HepG2 (cell line): ENCODE measurements around the gene COQ8B. TPM values are rescaled to one million over a fixed set of nuclear protein-coding genes. Genes with fewer than 3 reads are reported as not detected.

Experiments used
- ATAC-seq: fragments of 200-7000 bp; cut with Tn5 transposase; 3 replicates; pipeline ENCODE4 v1.9.1; 2020; ENCODE audit warnings: mild to moderate bottlenecking, moderate library complexity
- BruUV-seq: library from RNA; stranded (reverse); fragments of 400-500 nt; replicated peaks from 2 replicates; lab custom pipeline; 2021; lab: Mats Ljungman, UMichigan
- CTCF ChIA-PET: fragments of 300-600 bp; formaldehyde crosslinking; extraction: SDS; loops from one replicate; lab custom pipeline; 2021; ENCODE audit warnings: low total read pairs, inconsistent platforms, low intra/inter-chr PET ratio; lab: Yijun Ruan, JAX
- POLR2A ChIA-PET: fragments of 350-600 bp; sonication (Branson Sonifier 250); formaldehyde crosslinking; loops from one replicate; lab custom pipeline; 2020; ENCODE audit warnings: antibody characterized with exemption, inconsistent platforms; lab: Yijun Ruan, JAX
- DNase-seq: peaks from one replicate; pipeline ENCODE4 v3.0.0-alpha.2; 2015; ENCODE audit warnings: low spot score
- FAIRE-seq: peaks from 3 replicates; lab custom pipeline; 2011; peaks lifted over from hg19 to GRCh38; lab: Jason Lieb, UNC
- H2AFZ ChIP-seq: one replicate; pipeline ENCODE4 v1.6.1; 2011; ENCODE audit warnings: low read length, inconsistent platforms
- H3K27ac ChIP-seq: fragments of 300-600 bp; 3 replicates; pipeline ENCODE4 v1.8.0; 2011; ENCODE audit warnings: mixed run types, mild to moderate bottlenecking, mixed read lengths, low read length, inconsistent platforms; ENCODE audit not compliant: insufficient read depth; ENCODE audit errors: extremely low read length
- H3K27me3 ChIP-seq, 2 experiments: fragments of 200-600 bp in 1 of 2; 2 replicates in 1 of 2; 3 replicates in 1 of 2; pipeline versions ENCODE4 v1.6.0 to v1.8.0; 2011; ENCODE audit warnings: low read length in 2 of 2, mild to moderate bottlenecking in 2 of 2, moderate library complexity in 2 of 2, inconsistent platforms in 1 of 2; ENCODE audit not compliant: insufficient read depth in 2 of 2, control insufficient read depth in 1 of 2
- H3K36me3 ChIP-seq, 2 experiments: fragments of 200-600 bp in 1 of 2; replicated peaks in 1 of 2; 2 replicates in 1 of 2; 3 replicates in 1 of 2; pipeline versions ENCODE4 v1.5.1 to v1.8.0; 2011; ENCODE audit warnings: low read length in 2 of 2, inconsistent platforms in 1 of 2; ENCODE audit not compliant: insufficient read depth in 2 of 2, control insufficient read depth in 1 of 2
- H3K4me1 ChIP-seq: 2 replicates; pipeline ENCODE4 v1.5.1; 2012; ENCODE audit warnings: low read length, inconsistent platforms; ENCODE audit not compliant: insufficient read depth
- H3K4me2 ChIP-seq: 2 replicates; pipeline ENCODE4 v1.6.0; 2011; ENCODE audit warnings: low read depth, low read length, inconsistent platforms
- H3K4me3 ChIP-seq, 3 experiments: fragments of 200-600 bp in 1 of 3; sonication (generic), shearing (Covaris generic) in 1 of 3; replicated peaks in 1 of 3; 2 replicates each; pipeline ENCODE4 v1.5.1; 2011 to 2016; ENCODE audit warnings: low read length in 3 of 3, inconsistent platforms in 2 of 3, low read depth in 2 of 3, mild to moderate bottlenecking in 2 of 3, control low read depth in 1 of 3, mixed read lengths in 1 of 3; ENCODE audit not compliant: insufficient read depth in 1 of 3
- H3K79me2 ChIP-seq: one replicate; pipeline ENCODE4 v1.6.1; 2011; ENCODE audit warnings: low read length, inconsistent platforms; ENCODE audit not compliant: insufficient read depth
- H3K9ac ChIP-seq: 2 replicates; pipeline ENCODE4 v1.6.0; 2011; ENCODE audit warnings: mild to moderate bottlenecking, low read depth, low read length, inconsistent platforms; ENCODE audit not compliant: insufficient read depth
- H3K9me3 ChIP-seq: 2 replicates; pipeline ENCODE4 v1.5.1; 2012; ENCODE audit warnings: mild to moderate bottlenecking, low read length
- H4K20me1 ChIP-seq: 2 replicates; pipeline ENCODE4 v1.6.0; 2011; ENCODE audit warnings: inconsistent platforms, mild to moderate bottlenecking, low read length, moderate library complexity; ENCODE audit not compliant: insufficient read depth
- AHR ChIP-seq: IDR thresholded peaks from 2 replicates; pipeline ENCODE4 v1.6.1; 2018; ENCODE audit warnings: missing genetic modification reagents, missing compliant biosample characterization
- KDM6A ChIP-seq: IDR thresholded peaks from 2 replicates; pipeline ENCODE4 v1.6.1; 2016; ENCODE audit warnings: low read depth
- REL ChIP-seq: sonication (generic); formaldehyde crosslinking; conservative IDR thresholded peaks from 2 replicates; pipeline ENCODE4 v1.8.0; 2022; ENCODE audit warnings: mild to moderate bottlenecking, missing genetic modification reagents, moderate library complexity
- SNAPC2 ChIP-seq: sonication (generic); formaldehyde crosslinking; IDR thresholded peaks from 2 replicates; pipeline ENCODE4 v1.8.1; 2022; ENCODE audit warnings: mild to moderate bottlenecking, missing genetic modification reagents
- SRF ChIP-seq: IDR thresholded peaks from 2 replicates; pipeline ENCODE4 v1.6.1; 2011; ENCODE audit warnings: mild to moderate bottlenecking, low read depth, low read length, moderate library complexity
- SRY ChIP-seq: sonication (generic); formaldehyde crosslinking; IDR thresholded peaks from 2 replicates; pipeline ENCODE4 v1.8.0; 2022; ENCODE audit warnings: mild to moderate bottlenecking, missing genetic modification reagents
- THAP11 ChIP-seq: IDR thresholded peaks from 2 replicates; pipeline ENCODE4 v1.6.1; 2016; ENCODE audit warnings: missing biosample characterization, missing genetic modification reagents
- ZNF224 ChIP-seq: sonication (generic); formaldehyde crosslinking; IDR thresholded peaks from 2 replicates; pipeline ENCODE4 v1.5.0; 2020; ENCODE audit warnings: mild to moderate bottlenecking, missing genetic modification reagents
- ZNF644 ChIP-seq: IDR thresholded peaks from 2 replicates; pipeline ENCODE4 v1.6.1; 2016; ENCODE audit warnings: low read depth
- ZNF724P ChIP-seq: sonication (generic); formaldehyde crosslinking; IDR thresholded peaks from 2 replicates; pipeline ENCODE4 v1.8.0; 2022; ENCODE audit warnings: missing genetic modification reagents, borderline replicate concordance
- ZNF772 ChIP-seq: sonication (generic); formaldehyde crosslinking; IDR thresholded peaks from 2 replicates; pipeline ENCODE4 v1.5.0; 2020; ENCODE audit warnings: mild to moderate bottlenecking, missing genetic modification reagents
- ZNF839 ChIP-seq: sonication (generic); formaldehyde crosslinking; IDR thresholded peaks from 2 replicates; pipeline ENCODE4 v1.4.0; 2020; ENCODE audit warnings: missing genetic modification reagents, mild to moderate bottlenecking, borderline replicate concordance
- ZXDC ChIP-seq: sonication (generic); formaldehyde crosslinking; IDR thresholded peaks from 2 replicates; pipeline ENCODE4 v1.5.0; 2020; ENCODE audit warnings: mild to moderate bottlenecking, missing genetic modification reagents
- WGBS: methylation state at CpG from one replicate; pipeline ENCODE4 v1.1.6; 2017; ENCODE audit warnings: low lambda C conversion rate; 5-methylcytosine and 5-hydroxymethylcytosine counted together
- in situ Hi-C: cut with HindIII; loops from 2 replicates; pipeline ENCODE4 v1.10.0; 2017; ENCODE audit warnings: low pct_unique_long_range_greater_than_20kb; ENCODE audit not compliant: extremely low pct_ligation_motif_present
- intact Hi-C: fragments of 100-400 bp; cut with micrococcal nuclease; formaldehyde crosslinking; loops from one replicate; pipeline ENCODE4 v1.10.0; 2022; ENCODE audit not compliant: unreplicated experiment
- polyA plus RNA-seq, 8 experiments: library from polyadenylated mRNA; depleted of rRNA in 3 of 8; stranded (reverse) in 7 of 8; unstranded in 1 of 8; fragments of >200 nt; fragmentation: Illumina TruSeq in 4 of 8; extraction: Trizol in 4 of 8; gene quantifications; 2 replicates each; pipeline versions ENCODE4 v1.2.1 to v1.2.3, GENCODE V29; 2011 to 2016; ENCODE audit warnings: low read depth in 4 of 8, missing spikeins in 1 of 8, mixed read lengths in 1 of 8; ENCODE audit not compliant: insufficient read depth in 1 of 8
- total RNA-seq, 5 experiments: library from RNA; depleted of rRNA; stranded (reverse); fragments of >200 nt; fragmentation: Illumina TruSeq; extraction: Trizol; gene quantifications; 2 replicates each; pipeline ENCODE4 v1.2.3, GENCODE V29; 2016; ENCODE audit warnings: low read depth in 1 of 5
- TF ChIP-seq, protein P1 (sequence below): IDR thresholded peaks from 2 replicates; pipeline ENCODE4 v1.6.1; 2016; ENCODE audit warnings: missing biosample characterization, missing genetic modification reagents, low read depth

COQ8B gene
- total and polyA plus RNA-seq, 2 of the 13 experiments (the other 11 are each of a cell fraction or from before 2014, with no cell fraction given) = 12.3 to 17.2 TPM

DNA sequence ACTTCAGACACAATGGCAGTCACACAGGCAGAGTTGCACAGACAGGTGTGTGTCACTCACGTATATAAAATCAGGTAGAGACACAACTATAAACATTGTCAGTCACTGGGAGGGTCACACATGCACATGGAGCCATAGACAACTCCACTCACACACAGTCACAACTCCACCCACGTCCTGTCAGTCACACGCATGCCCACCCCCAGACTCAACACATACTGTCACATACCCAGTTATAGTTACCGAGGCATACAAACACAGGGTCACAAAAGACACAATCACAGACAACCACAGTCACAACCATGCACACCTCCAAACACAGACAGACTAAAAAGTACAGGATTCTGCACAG is 27.7 kb downstream of the COQ8B start (continued):
- TF ChIP-seq, protein P1, sequence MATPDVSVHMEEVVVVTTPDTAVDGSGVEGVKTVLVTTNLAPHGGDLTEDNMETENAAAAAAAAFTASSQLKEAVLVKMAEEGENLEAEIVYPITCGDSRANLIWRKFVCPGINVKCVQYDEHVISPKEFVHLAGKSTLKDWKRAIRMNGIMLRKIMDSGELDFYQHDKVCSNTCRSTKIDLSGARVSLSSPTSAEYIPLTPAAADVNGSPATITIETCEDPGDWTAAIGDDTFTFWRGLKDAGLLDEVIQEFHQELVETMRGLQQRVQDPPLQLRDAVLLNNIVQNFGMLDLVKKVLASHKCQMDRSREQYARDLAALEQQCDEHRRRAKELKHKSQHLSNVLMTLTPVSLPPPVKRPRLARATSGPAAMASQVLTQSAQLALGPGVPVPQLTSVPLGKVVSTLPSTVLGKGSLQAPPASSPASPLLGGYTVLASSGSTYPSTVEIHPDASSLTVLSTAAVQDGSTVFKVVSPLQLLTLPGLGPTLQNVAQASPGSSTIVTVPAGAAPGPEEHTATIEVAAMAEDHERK (CRISPR knock-in tag) = no peak
- no peak for TF ChIP-seq ZNF839
- no peak for TF ChIP-seq ZXDC
- TF ChIP-seq SRY (CRISPR knock-in tag) = no peak
- TF ChIP-seq ZNF772 (CRISPR knock-in tag) = no peak
- no peak for TF ChIP-seq SNAPC2 (CRISPR knock-in tag)

- no peaks in the 10 kb centered on the region for H3K79me2 ChIP-seq
- no peak for TF ChIP-seq ZNF724P (CRISPR knock-in tag)
- no peak for TF ChIP-seq KDM6A (CRISPR knock-in tag)
- TF ChIP-seq AHR = no peak
- no peak for TF ChIP-seq ZNF224 (CRISPR knock-in tag)
- no peak for TF ChIP-seq REL (CRISPR knock-in tag)
- TF ChIP-seq THAP11 (CRISPR knock-in tag) = no peak
- TF ChIP-seq SRF = no peak
- no peak for TF ChIP-seq ZNF644
- H4K20me1 ChIP-seq = no peaks in the 10 kb centered on the region
- FAIRE-seq (no peak), DNase-seq (no peak), ATAC-seq (no peak)
- no peaks in the 10 kb centered on the region for H3K27me3 ChIP-seq
- intact Hi-C loops (no loop called here), in situ Hi-C loops (no loop called here)
- POLR2A ChIA-PET = no interaction called here
- H3K36me3 ChIP-seq = peaks cover 0 to 3% of the 10 kb centered on the region in 2 experiments; a peak in 2 of 5 replicates
- H2AFZ ChIP-seq = no peak overlapping the region
- H3K4me1 ChIP-seq = no peaks in the 10 kb centered on the region
- H3K9ac ChIP-seq = no peak overlapping the region
- H3K9me3 ChIP-seq = no peaks in the 10 kb centered on the region
- BruUV-seq = no TSS peak
- H3K4me3 ChIP-seq = no peak overlapping the region
- CTCF ChIA-PET = no interaction called here
- 86% methylated on average over 1 of the region's 1 CpG for WGBS
- no peak overlapping the region for H3K27ac ChIP-seq
- H3K4me2 ChIP-seq = no peak overlapping the region
Measured at GRCh38 chr19:40688309-40688708, 28.4 kb downstream of the COQ8B start.
